Progenitor cell of endocrine pancreas (in vitro differentiated cells): Measurements from ENCODE around the gene SATB1. TPM values are rescaled to one million over a fixed set of nuclear protein-coding genes. Genes with fewer than 3 reads are reported as not detected.

ENCODE experiments used
- DNase-seq: peaks from one replicate; pipeline ENCODE4 v3.0.0; 2021; ENCODE audit warnings: low spot score; ENCODE audit not compliant: unreplicated experiment
- H3K27ac Mint-ChIP-seq: 2 replicates; pipeline ENCODE4 v1.8.0; 2021; ENCODE audit warnings: mild to moderate bottlenecking, moderate library complexity, mixed read lengths
- H3K27me3 Mint-ChIP-seq: 2 replicates; pipeline ENCODE4 v1.8.0; 2021; ENCODE audit warnings: mixed read lengths
- H3K36me3 Mint-ChIP-seq: 2 replicates; pipeline ENCODE4 v1.8.0; 2022; ENCODE audit warnings: mixed read lengths; ENCODE audit not compliant: insufficient read depth
- H3K4me1 Mint-ChIP-seq: 2 replicates; pipeline ENCODE4 v1.8.0; 2021; ENCODE audit warnings: low read depth, mixed read lengths
- H3K4me3 Mint-ChIP-seq: 2 replicates; pipeline ENCODE4 v1.8.0; 2021; ENCODE audit warnings: low read depth, mild to moderate bottlenecking, moderate library complexity, mixed read lengths
- H3K9me3 Mint-ChIP-seq: 2 replicates; pipeline ENCODE4 v1.8.0; 2021; ENCODE audit warnings: low read depth, mixed read lengths
- CTCF ChIP-seq: fragments of 200-600 bp; sonication (generic); IDR thresholded peaks from one replicate; pipeline ENCODE4 v1.5.0; 2021; ENCODE audit warnings: antibody characterized with exemption, mild to moderate bottlenecking; ENCODE audit not compliant: unreplicated experiment
- total RNA-seq: library from RNA; stranded (reverse); gene quantifications from 2 replicates; pipeline ENCODE4 v1.2.1, GENCODE V29; 2021

The SATB1 gene
- total RNA-seq, 1 donor from 2014 or later, result 65.6 TPM

GRCh38 chr3:18419232-18419631, 5.9 kb downstream of the SATB1 start:
- Mint-ChIP-seq H3K27me3 (no peaks in the 10 kb centered on the region), H3K9me3 (no peaks in the 10 kb centered on the region), H3K27ac (no peak overlapping the region), H3K4me1 (peaks cover 37% of the 10 kb centered on the region), H3K4me3 (no peak overlapping the region), H3K36me3 (peaks cover 16% of the 10 kb centered on the region)
- no peak for DNase-seq
- no peak for TF ChIP-seq CTCF

- DNase-seq, result no peak
- peaks cover 16% of the 10 kb centered on the region for H3K36me3 Mint-ChIP-seq
- H3K4me1 Mint-ChIP-seq, result peaks cover 33% of the 10 kb centered on the region
- no peak for TF ChIP-seq CTCF
- no peaks in the 10 kb centered on the region for H3K27me3 Mint-ChIP-seq
- H3K9me3 Mint-ChIP-seq, result no peaks in the 10 kb centered on the region
- H3K4me3 Mint-ChIP-seq, result no peak overlapping the region
- H3K27ac Mint-ChIP-seq, result no peak overlapping the region
Observed at GRCh38 chr3:18417904-18418572, 7.1 kb downstream of the SATB1 start.

GRCh38 chr3:18416332-18416731, 8.8 kb downstream of the SATB1 start:
- DNase-seq, result no peak
- H3K27ac Mint-ChIP-seq, result no peak overlapping the region
- H3K4me1 Mint-ChIP-seq, result peaks cover 23% of the 10 kb centered on the region
- H3K27me3 Mint-ChIP-seq, result no peaks in the 10 kb centered on the region
- H3K9me3 Mint-ChIP-seq, result no peaks in the 10 kb centered on the region
- no peak overlapping the region for H3K4me3 Mint-ChIP-seq
- no peak for TF ChIP-seq CTCF
- H3K36me3 Mint-ChIP-seq, result peaks cover 17% of the 10 kb centered on the region

- H3K27me3 Mint-ChIP-seq, result no peaks in the 10 kb centered on the region
- H3K9me3 Mint-ChIP-seq, result no peaks in the 10 kb centered on the region
- H3K27ac Mint-ChIP-seq, result no peak overlapping the region
- TF ChIP-seq CTCF, result no peak
- no peak overlapping the region for H3K4me3 Mint-ChIP-seq
- H3K4me1 Mint-ChIP-seq, result peaks cover 20% of the 10 kb centered on the region
- no peak for DNase-seq
- H3K36me3 Mint-ChIP-seq, result peaks cover 16% of the 10 kb centered on the region
Observed at GRCh38 chr3:18415839-18416238, 9.3 kb downstream of the SATB1 start.

- Mint-ChIP-seq H3K27me3 (no peaks in the 10 kb centered on the region), H3K27ac (no peak overlapping the region), H3K36me3 (peaks cover 11% of the 10 kb centered on the region), H3K4me3 (no peak overlapping the region), H3K4me1 (peaks cover 15% of the 10 kb centered on the region), H3K9me3 (no peaks in the 10 kb centered on the region)
- no peak for DNase-seq
- no peak for TF ChIP-seq CTCF
Observed at GRCh38 chr3:18415167-18415566, 10.0 kb downstream of the SATB1 start.
